Left ventricle myocardium inferior (tissue), 1 donor: ENCODE measurements around the gene ASTN1. TPM values are rescaled to one million over a fixed set of nuclear protein-coding genes. Genes with fewer than 3 reads are reported as not detected.
A peak's percentile ranks its signal among the peaks of the same experiment; 100 is the strongest.

ENCODE experiments used
- DNase-seq: peaks from one replicate; pipeline ENCODE4 v3.0.0-alpha.2; 2020
- H3K27ac ChIP-seq: fragments of 200-600 bp; replicated peaks from 2 replicates; pipeline ENCODE4 v1.8.0; 2021
- H3K27me3 ChIP-seq: fragments of 200-600 bp; 2 replicates; pipeline ENCODE4 v1.8.0; 2021; ENCODE audit warnings: low read depth
- H3K36me3 ChIP-seq: fragments of 200-600 bp; 2 replicates; pipeline ENCODE4 v1.8.0; 2021
- H3K4me1 ChIP-seq: fragments of 200-600 bp; 2 replicates; pipeline ENCODE4 v1.8.0; 2021
- H3K4me3 ChIP-seq: fragments of 200-600 bp; 2 replicates; pipeline ENCODE4 v1.8.0; 2021; ENCODE audit warnings: mild to moderate bottlenecking, moderate library complexity
- H3K9me3 ChIP-seq: fragments of 200-600 bp; replicated peaks from 2 replicates; pipeline ENCODE4 v1.8.0; 2021
- CTCF ChIP-seq: fragments of 200-600 bp; IDR thresholded peaks from 2 replicates; pipeline ENCODE4 v1.8.0; 2021; ENCODE audit warnings: antibody characterized with exemption, mild to moderate bottlenecking, borderline replicate concordance
- intact Hi-C: fragments of 100-400 bp; cut with micrococcal nuclease; formaldehyde crosslinking; loops from one replicate; pipeline ENCODE4 v1.11.0; 2022
- total RNA-seq: library from RNA; stranded (reverse); fragmentation: NEBNext Ultra II Directional; extraction: Animal tissue kit (Norgen Biotek cat#: 25700); gene quantifications from one replicate; pipeline ENCODE4 v1.2.1, GENCODE V29; 2021
- donor health status: DM: no; HTN: yes; CAD: no; lungs with severe emphysema.

Gene ASTN1
- total RNA-seq, 1 donor from 2014 or later = 0.33 TPM

GRCh38 chr1:176849281-176849680, 315.2 kb downstream of the ASTN1 start:
- no peak for DNase-seq
- no peak for TF ChIP-seq CTCF
- no peak overlapping the region for H3K27ac ChIP-seq
- no peaks in the 10 kb centered on the region for H3K36me3 ChIP-seq
- no peaks in the 10 kb centered on the region for H3K27me3 ChIP-seq
- intact Hi-C loops = loop anchor here (10.0 kb wide), 1 partner anchor 154 kb away; no protein-coding TSS in a partner anchor
- no peaks in the 10 kb centered on the region for H3K9me3 ChIP-seq
- no peak overlapping the region for H3K4me3 ChIP-seq
- peaks cover 20% of the 10 kb centered on the region for H3K4me1 ChIP-seq

DNA sequence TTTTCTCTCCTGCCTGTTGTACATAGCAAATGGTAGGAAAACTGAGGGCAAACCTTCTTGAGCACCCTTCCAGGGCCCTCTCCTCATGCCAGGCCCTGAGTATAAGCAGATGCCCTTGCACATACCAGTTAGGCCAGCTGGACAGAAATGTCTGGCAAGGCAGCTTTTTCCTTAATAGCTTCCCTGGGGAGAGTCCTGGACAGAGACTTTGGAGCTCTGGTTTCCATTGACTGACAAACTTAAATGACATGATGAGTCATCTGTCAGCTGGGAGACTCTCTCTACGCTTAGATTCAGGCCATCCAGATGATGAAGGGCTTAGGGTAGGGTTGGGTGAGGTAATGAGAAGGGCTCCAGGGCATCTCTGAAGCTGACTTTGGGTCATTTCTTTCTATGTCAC, 317.5 kb downstream of the ASTN1 start:
- intact Hi-C loops = loop anchor here (10.0 kb wide), 1 partner anchor 152 kb away; no protein-coding TSS in a partner anchor
- no peaks in the 10 kb centered on the region for H3K9me3 ChIP-seq
- H3K27ac ChIP-seq = peak overlapping the region; percentile 47
- H3K36me3 ChIP-seq = no peaks in the 10 kb centered on the region
- no peaks in the 10 kb centered on the region for H3K27me3 ChIP-seq
- peak; percentile 25 for DNase-seq
- no peak for TF ChIP-seq CTCF
- peaks cover 26% of the 10 kb centered on the region for H3K4me1 ChIP-seq
- H3K4me3 ChIP-seq = no peak overlapping the region

- DNase-seq = no peak
- peaks cover 26% of the 10 kb centered on the region for H3K4me1 ChIP-seq
- no peaks in the 10 kb centered on the region for H3K27me3 ChIP-seq
- no peaks in the 10 kb centered on the region for H3K9me3 ChIP-seq
- intact Hi-C loops = loop anchor here (5.0 to 10.0 kb wide), 3 partner anchors 149 to 466 kb away; no protein-coding TSS in a partner anchor
- no peak overlapping the region for H3K27ac ChIP-seq
- H3K36me3 ChIP-seq = no peaks in the 10 kb centered on the region
- H3K4me3 ChIP-seq = no peak overlapping the region
- TF ChIP-seq CTCF = peak; percentile 72
Observed at GRCh38 chr1:176843352-176844297, 320.9 kb downstream of the ASTN1 start.

DNA sequence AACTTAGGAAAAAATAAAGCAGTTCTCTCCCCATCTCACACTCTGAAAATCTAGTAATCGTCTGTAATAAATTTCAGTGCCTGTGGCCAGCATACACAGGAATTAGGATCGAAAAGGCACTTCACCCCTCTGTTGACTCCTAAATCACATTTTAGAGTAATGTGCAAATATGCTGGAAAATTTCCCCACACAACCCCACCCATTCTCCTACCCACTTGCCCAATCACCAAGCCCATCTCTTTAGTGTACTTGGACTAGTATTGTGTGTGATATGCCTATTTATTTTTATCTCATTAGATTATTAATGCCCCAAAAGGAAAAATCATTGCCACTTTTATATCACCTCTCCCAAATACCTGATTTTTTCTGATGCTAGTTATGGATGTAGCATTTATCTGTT, 323.3 kb downstream of the ASTN1 start:
- Histone ChIP-seq H3K27ac (no peak overlapping the region), H3K36me3 (no peaks in the 10 kb centered on the region), H3K4me3 (no peak overlapping the region), H3K27me3 (no peaks in the 10 kb centered on the region), H3K4me1 (peaks cover 15% of the 10 kb centered on the region), H3K9me3 (no peaks in the 10 kb centered on the region)
- no peak for DNase-seq
- intact Hi-C loops = loop anchor here (5.0 to 10.0 kb wide), 3 partner anchors 146 to 464 kb away; no protein-coding TSS in a partner anchor
- no peak for TF ChIP-seq CTCF

DNA sequence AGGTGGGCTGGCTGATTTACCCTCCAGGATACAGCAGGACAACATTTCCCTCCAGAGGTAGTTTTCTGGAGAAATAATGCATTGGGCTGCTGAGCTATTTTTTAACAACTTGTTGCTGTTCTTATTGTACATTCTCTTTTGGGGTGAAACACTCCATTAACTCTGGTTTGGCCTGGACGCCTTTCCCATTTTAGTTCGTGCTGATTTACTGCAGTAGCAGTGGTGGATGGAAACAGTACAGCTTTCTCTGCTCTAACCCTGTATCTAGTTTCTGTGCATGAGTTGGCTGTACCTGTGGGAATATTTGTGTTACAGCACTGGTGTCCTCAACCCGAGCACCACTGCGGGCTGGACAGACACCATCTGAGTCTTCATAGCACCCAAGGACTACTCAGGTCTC, 325.3 kb downstream of the ASTN1 start:
- no peak for DNase-seq
- TF ChIP-seq CTCF = no peak
- intact Hi-C loops = no loop called here

More for the DNA sequence above, 325.3 kb downstream of the ASTN1 start:
- Histone ChIP-seq H3K27ac (no peak overlapping the region), H3K4me1 (peaks cover 12% of the 10 kb centered on the region), H3K4me3 (no peak overlapping the region), H3K9me3 (no peaks in the 10 kb centered on the region), H3K27me3 (no peaks in the 10 kb centered on the region), H3K36me3 (no peaks in the 10 kb centered on the region)
